ENCODE measurements around the gene RTL1.

RTL1 gene

GRCh38 chr14:100851946-100852620 lies 51.4 kb downstream of the RTL1 start:
- 93% methylated on average over 14 of the region's 14 CpGs for WGBS
- no peaks in the 10 kb centered on the region for H3K4me1 ChIP-seq (ENCODE audit: insufficient read depth, low read length)
- no peak overlapping the region for H3K27ac ChIP-seq (ENCODE audit: low read depth, low read length)
- H3K27me3 ChIP-seq (ENCODE audit: insufficient read depth, low read length): no peaks in the 10 kb centered on the region
- no peak overlapping the region for H3K9ac ChIP-seq (ENCODE audit: low read depth, low read length)
- no peaks in the 10 kb centered on the region for H3K9me3 ChIP-seq (ENCODE audit: insufficient read depth, low read depth, low read length)
- H3K4me3 ChIP-seq (ENCODE audit: low read length): no peak overlapping the region
- no peaks in the 10 kb centered on the region for H3K36me3 ChIP-seq (ENCODE audit: insufficient read depth, low read length)

DNA sequence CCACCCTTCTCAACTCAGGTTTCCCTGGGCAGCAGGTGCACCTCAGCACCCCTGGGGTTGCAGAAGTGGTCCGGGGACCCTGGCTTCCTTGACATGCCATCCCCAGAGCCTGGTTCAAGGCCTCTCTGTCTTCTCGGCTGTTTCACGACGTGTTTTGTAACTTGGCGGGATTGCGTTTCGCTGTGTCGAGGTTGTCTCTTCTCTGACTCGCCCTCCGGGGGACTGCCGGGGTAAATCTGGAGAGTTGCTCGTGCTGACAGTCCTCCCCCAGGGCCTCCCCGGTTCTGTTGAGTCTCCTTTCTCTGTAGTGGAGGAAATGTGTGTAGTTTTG lies 52.0 kb downstream of the RTL1 start:
- no peaks in the 10 kb centered on the region for H3K9me3 ChIP-seq (ENCODE audit: insufficient read depth, low read depth, low read length)

GRCh38 chr14:100850841-100851585 lies 52.5 kb downstream of the RTL1 start:
- H3K36me3 ChIP-seq (ENCODE audit: insufficient read depth, low read length): no peaks in the 10 kb centered on the region
- WGBS: 83% methylated on average over 8 of the region's 8 CpGs
- no peaks in the 10 kb centered on the region for H3K4me1 ChIP-seq (ENCODE audit: insufficient read depth, low read length)
- no peaks in the 10 kb centered on the region for H3K9me3 ChIP-seq (ENCODE audit: insufficient read depth, low read depth, low read length)
- no peaks in the 10 kb centered on the region for H3K27me3 ChIP-seq (ENCODE audit: insufficient read depth, low read length)
- no peak overlapping the region for H3K4me3 ChIP-seq (ENCODE audit: low read length)
- H3K9ac ChIP-seq (ENCODE audit: low read depth, low read length): no peak overlapping the region
- H3K27ac ChIP-seq (ENCODE audit: low read depth, low read length): no peak overlapping the region

More for the DNA sequence above, 52.0 kb downstream of the RTL1 start:
- no peak overlapping the region for H3K9ac ChIP-seq (ENCODE audit: low read depth, low read length)
- no peaks in the 10 kb centered on the region for H3K36me3 ChIP-seq (ENCODE audit: insufficient read depth, low read length)
- no peak overlapping the region for H3K27ac ChIP-seq (ENCODE audit: low read depth, low read length)
- no peaks in the 10 kb centered on the region for H3K4me1 ChIP-seq (ENCODE audit: insufficient read depth, low read length)
- H3K4me3 ChIP-seq (ENCODE audit: low read length): no peak overlapping the region
- 93% methylated on average over 13 of the region's 13 CpGs for WGBS
- H3K27me3 ChIP-seq (ENCODE audit: insufficient read depth, low read length): no peaks in the 10 kb centered on the region

DNA sequence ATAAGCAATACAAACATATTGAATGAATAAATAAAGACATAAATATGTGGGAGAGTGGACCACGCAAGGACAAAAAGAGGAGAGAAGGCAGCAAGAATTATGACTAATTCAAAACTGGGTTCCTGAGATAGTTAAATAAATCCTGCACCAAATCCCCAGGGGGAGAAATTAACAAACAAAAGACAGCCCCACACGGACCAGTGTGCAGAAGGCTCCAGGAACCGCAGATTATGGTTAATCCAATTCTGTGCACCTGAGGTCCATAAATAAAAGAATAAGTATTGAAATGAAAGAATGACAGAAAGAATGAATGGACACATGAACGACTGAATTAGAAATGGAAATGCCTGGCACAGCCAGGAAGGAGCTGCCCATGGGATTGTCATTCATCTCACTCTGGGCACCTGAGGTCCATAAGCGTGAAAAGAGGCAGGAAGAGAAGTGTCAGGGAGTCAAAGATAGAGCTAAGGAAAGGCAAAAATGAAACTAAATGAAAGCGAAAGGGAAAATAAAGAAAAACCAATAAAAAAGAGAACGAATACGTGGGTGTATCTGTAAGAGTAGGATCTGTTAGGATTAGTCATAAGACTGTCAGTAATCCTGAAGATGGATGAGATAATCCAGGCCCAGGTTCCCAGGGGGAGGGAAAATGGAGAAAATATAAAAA lies 54.3 kb downstream of the RTL1 start:
- 86% methylated on average over 7 of the region's 8 CpGs for WGBS

GRCh38 chr14:100846309-100846859 lies 57.1 kb downstream of the RTL1 start:
- H3K27me3 ChIP-seq (ENCODE audit: insufficient read depth, low read length): no peaks in the 10 kb centered on the region
- H3K9ac ChIP-seq (ENCODE audit: low read depth, low read length): no peak overlapping the region
- no peak overlapping the region for H3K27ac ChIP-seq (ENCODE audit: low read depth, low read length)
- WGBS: 97% methylated on average over 8 of the region's 8 CpGs
- H3K4me1 ChIP-seq (ENCODE audit: insufficient read depth, low read length): peaks cover 16% of the 10 kb centered on the region
- H3K4me3 ChIP-seq (ENCODE audit: low read length): no peak overlapping the region
- H3K36me3 ChIP-seq (ENCODE audit: insufficient read depth, low read length): no peaks in the 10 kb centered on the region
- H3K9me3 ChIP-seq (ENCODE audit: insufficient read depth, low read depth, low read length): no peaks in the 10 kb centered on the region

More for the DNA sequence above, 54.3 kb downstream of the RTL1 start:
- Histone ChIP-seq H3K27ac (ENCODE audit: low read depth, low read length) (no peak overlapping the region), H3K4me1 (ENCODE audit: insufficient read depth, low read length) (no peaks in the 10 kb centered on the region), H3K9ac (ENCODE audit: low read depth, low read length) (no peak overlapping the region), H3K27me3 (ENCODE audit: insufficient read depth, low read length) (no peaks in the 10 kb centered on the region), H3K9me3 (ENCODE audit: insufficient read depth, low read depth, low read length) (no peaks in the 10 kb centered on the region), H3K36me3 (ENCODE audit: insufficient read depth, low read length) (no peaks in the 10 kb centered on the region), H3K4me3 (ENCODE audit: low read length) (no peak overlapping the region)

GRCh38 chr14:100845341-100845740 lies 58.2 kb downstream of the RTL1 start:
- H3K27me3 ChIP-seq (ENCODE audit: insufficient read depth, low read length): no peaks in the 10 kb centered on the region
- no peak overlapping the region for H3K27ac ChIP-seq (ENCODE audit: low read depth, low read length)
- H3K36me3 ChIP-seq (ENCODE audit: insufficient read depth, low read length): no peaks in the 10 kb centered on the region
- H3K9ac ChIP-seq (ENCODE audit: low read depth, low read length): no peak overlapping the region
- WGBS: 93% methylated on average over 17 of the region's 17 CpGs
- H3K4me1 ChIP-seq (ENCODE audit: insufficient read depth, low read length): peaks cover 22% of the 10 kb centered on the region
- H3K9me3 ChIP-seq (ENCODE audit: insufficient read depth, low read depth, low read length): no peaks in the 10 kb centered on the region
- no peak overlapping the region for H3K4me3 ChIP-seq (ENCODE audit: low read length)

- no peak overlapping the region for H3K4me3 ChIP-seq (ENCODE audit: low read length)
- 92% methylated on average over 13 of the region's 13 CpGs for WGBS
- H3K9me3 ChIP-seq (ENCODE audit: insufficient read depth, low read depth, low read length): no peaks in the 10 kb centered on the region
- H3K36me3 ChIP-seq (ENCODE audit: insufficient read depth, low read length): no peaks in the 10 kb centered on the region
- H3K27ac ChIP-seq (ENCODE audit: low read depth, low read length): no peak overlapping the region
- H3K27me3 ChIP-seq (ENCODE audit: insufficient read depth, low read length): no peaks in the 10 kb centered on the region; the same call in 1 of the 2 replicates
- H3K4me1 ChIP-seq (ENCODE audit: insufficient read depth, low read length): peaks cover 27% of the 10 kb centered on the region
- H3K9ac ChIP-seq (ENCODE audit: low read depth, low read length): no peak overlapping the region
Measured at GRCh38 chr14:100844846-100845245, 58.7 kb downstream of the RTL1 start.

GRCh38 chr14:100844421-100844820 lies 59.1 kb downstream of the RTL1 start:
- no peak overlapping the region for H3K27ac ChIP-seq (ENCODE audit: low read depth, low read length)
- WGBS: 88% methylated on average over 9 of the region's 9 CpGs
- H3K4me1 ChIP-seq (ENCODE audit: insufficient read depth, low read length): peaks cover 31% of the 10 kb centered on the region
- H3K27me3 ChIP-seq (ENCODE audit: insufficient read depth, low read length): no peaks in the 10 kb centered on the region; the same call in 1 of the 2 replicates
- H3K36me3 ChIP-seq (ENCODE audit: insufficient read depth, low read length): no peaks in the 10 kb centered on the region
- no peak overlapping the region for H3K4me3 ChIP-seq (ENCODE audit: low read length)
- H3K9ac ChIP-seq (ENCODE audit: low read depth, low read length): no peak overlapping the region
- no peaks in the 10 kb centered on the region for H3K9me3 ChIP-seq (ENCODE audit: insufficient read depth, low read depth, low read length)

DNA sequence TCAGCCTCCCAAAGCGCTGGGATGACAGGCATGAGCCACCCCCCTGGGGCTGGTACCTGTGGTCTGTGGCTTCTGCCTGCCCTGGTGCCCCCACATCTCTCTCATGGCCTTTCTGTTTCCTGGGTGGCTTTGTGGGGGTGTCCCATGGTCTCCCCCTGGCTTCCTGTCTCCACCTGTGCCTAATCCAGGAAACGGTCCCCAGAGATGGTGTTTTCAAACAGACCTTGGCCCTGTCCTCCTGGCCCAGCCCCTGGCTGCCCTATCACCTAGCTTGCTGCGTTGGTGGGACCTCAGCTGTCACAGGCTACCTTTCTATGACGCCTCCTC lies 59.5 kb downstream of the RTL1 start:
- WGBS: 96% methylated on average over 4 of the region's 4 CpGs
- H3K9ac ChIP-seq (ENCODE audit: low read depth, low read length): no peak overlapping the region

DNA sequence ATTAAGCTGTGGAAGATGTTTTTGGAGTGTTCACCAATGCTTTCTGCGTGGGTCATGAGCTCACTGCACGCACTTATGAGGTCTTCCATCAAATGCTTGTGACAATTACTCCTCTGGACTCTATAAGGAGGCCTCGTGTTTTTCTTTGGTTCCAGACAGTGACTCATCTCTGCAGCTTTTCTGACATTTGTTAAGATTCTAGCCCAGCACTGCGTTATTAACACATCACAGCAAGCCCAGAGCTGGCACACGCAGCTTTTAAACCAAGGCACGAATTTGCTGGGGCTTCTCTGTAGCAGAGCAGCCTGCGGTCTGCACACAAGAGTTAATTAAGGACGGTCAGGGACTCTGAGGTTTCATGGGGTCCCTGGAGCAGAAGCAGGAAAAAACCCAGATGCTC lies 60.7 kb downstream of the RTL1 start:
- peaks cover 39% of the 10 kb centered on the region for H3K4me1 ChIP-seq (ENCODE audit: insufficient read depth, low read length)
- H3K36me3 ChIP-seq (ENCODE audit: insufficient read depth, low read length): no peaks in the 10 kb centered on the region
- WGBS: 70% methylated on average over 8 of the region's 8 CpGs
- H3K27me3 ChIP-seq (ENCODE audit: insufficient read depth, low read length): no peaks in the 10 kb centered on the region; the same call in 1 of the 2 replicates
- H3K4me3 ChIP-seq (ENCODE audit: low read length): no peak overlapping the region
- H3K9ac ChIP-seq (ENCODE audit: low read depth, low read length): no peak overlapping the region
- no peak overlapping the region for H3K27ac ChIP-seq (ENCODE audit: low read depth, low read length)
- no peaks in the 10 kb centered on the region for H3K9me3 ChIP-seq (ENCODE audit: insufficient read depth, low read depth, low read length)

More for the DNA sequence above, 59.5 kb downstream of the RTL1 start:
- Histone ChIP-seq H3K27ac (ENCODE audit: low read depth, low read length) (no peak overlapping the region), H3K9me3 (ENCODE audit: insufficient read depth, low read depth, low read length) (no peaks in the 10 kb centered on the region), H3K36me3 (ENCODE audit: insufficient read depth, low read length) (no peaks in the 10 kb centered on the region), H3K4me1 (ENCODE audit: insufficient read depth, low read length) (peaks cover 35% of the 10 kb centered on the region), H3K27me3 (ENCODE audit: insufficient read depth, low read length) (no peaks in the 10 kb centered on the region; the same call in 1 of the 2 replicates), H3K4me3 (ENCODE audit: low read length) (no peak overlapping the region)

DNA sequence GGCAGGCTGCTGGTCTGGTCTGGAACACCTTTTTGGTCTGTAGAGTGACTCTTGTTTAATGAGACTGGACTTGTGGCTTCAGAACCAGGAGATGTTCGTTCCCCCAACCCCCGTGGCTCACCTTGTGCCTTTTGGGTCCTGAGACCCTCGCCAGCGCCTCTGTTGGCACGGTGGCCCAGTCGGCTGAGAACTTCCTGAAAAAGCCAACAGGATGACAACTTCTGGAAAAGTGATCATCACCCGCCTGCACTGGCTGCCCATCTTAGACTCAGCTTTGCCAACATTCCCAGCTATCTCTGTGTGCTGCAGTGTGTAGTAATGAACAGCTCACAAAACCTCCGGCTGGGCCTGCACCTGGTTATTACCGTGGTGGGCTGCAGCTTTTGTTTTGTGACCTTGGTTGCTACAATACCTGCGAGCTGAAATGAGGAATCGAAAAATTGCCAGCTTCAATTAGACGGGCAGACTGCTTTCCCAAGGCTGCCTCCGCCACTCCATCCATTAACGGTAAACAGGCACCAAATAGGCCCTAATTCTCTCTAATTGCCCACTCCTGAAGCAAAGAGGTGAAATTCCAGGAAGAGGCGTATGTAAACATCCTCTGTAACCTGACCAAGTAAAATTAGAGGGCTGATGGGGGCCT lies 61.6 kb downstream of the RTL1 start:
- Histone ChIP-seq H3K27me3 (ENCODE audit: insufficient read depth, low read length) (no peaks in the 10 kb centered on the region; the same call in 1 of the 2 replicates), H3K36me3 (ENCODE audit: insufficient read depth, low read length) (no peaks in the 10 kb centered on the region), H3K9me3 (ENCODE audit: insufficient read depth, low read depth, low read length) (no peaks in the 10 kb centered on the region), H3K27ac (ENCODE audit: low read depth, low read length) (no peak overlapping the region), H3K9ac (ENCODE audit: low read depth, low read length) (no peak overlapping the region), H3K4me3 (ENCODE audit: low read length) (no peak overlapping the region), H3K4me1 (ENCODE audit: insufficient read depth, low read length) (peaks cover 39% of the 10 kb centered on the region)
- WGBS: 92% methylated on average over 15 of the region's 15 CpGs

All from HUES64 (cell line).